DMS 273 (cell line): ENCODE results near the gene TRAK1.

Experiments
- DNase-seq: peaks from one replicate; lab custom pipeline; 2025; ENCODE audit not compliant: unreplicated experiment; lab: John Stamatoyannopoulos, UW

TRAK1 gene

DNA sequence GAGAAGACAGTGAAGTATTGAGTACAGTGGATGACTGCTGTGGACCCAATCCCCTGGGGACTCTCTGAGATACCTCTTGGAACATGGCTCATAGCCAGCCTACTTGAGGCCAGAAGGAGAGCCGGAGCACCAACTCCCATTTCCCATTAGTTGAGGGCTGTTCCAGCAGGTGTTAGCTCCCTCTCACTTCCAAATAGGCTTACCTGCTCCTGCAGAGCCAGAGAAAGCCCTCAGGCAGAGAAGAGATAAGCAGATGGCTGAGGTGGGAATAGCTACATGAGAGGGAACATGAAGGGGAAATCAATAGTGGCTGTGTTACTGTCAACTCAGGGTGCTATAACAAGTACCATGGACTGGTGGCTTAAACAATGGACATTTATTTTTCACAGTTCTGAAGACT, 179.4 kb downstream of the TRAK1 start:
- no peak for DNase-seq

DNA sequence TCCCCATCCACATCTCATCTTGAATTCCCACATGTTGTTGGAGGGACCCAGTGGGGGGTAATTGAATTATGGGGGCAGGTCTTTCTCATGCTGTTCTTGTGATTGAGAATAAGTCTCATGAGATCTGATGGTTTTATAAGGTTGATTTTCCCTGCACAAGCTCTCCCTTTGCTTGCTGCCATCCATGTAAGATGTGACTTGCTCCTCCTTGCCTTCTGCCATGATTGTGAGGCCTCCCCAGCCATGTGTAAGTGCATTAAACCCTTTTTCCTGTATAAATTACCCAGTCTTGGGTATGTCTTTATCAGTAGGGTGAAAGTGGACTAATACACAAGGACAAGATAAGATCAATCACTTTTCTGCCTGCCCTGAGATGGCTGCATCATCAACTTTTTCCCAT, 180.6 kb downstream of the TRAK1 start:
- DNase-seq: no peak

DNA sequence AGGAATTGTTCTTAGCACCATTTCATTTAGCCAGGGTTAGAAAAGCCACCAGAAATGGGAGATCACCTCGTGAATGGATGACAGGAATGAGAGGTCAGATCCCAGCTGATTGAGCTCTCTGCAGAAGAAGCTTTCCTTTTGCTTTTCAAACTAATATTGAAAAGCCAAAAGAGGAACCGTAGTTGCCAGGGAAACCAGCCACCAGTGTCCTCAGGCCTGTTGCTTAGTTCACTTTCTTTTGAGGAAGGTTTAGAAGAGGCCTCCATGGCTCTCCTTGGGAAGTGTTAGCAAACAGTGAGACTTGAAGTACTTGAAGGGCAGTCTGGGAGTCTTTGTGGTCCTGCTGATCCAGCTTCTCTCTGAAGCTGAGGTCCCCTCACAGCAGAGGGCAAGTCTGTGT, 182.2 kb downstream of the TRAK1 start:
- DNase-seq: no peak

DNA sequence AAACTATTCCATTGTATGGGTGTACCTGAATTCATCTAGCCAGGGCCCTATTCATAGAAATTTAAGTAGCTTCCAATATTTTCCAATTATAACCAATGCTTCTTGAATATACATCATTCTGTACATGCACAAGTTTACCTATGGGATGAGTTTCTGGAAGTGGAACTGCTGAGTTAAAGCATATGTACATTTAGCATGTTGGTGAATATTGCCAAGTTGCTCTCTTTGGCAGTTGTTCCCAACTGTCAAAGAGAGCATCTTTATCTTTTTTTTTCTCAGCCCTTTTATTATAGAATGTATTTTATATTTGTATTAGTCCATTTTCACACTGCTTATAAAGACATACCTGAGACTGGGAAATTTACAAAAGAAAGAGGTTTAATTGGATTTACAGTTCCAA, 183.1 kb downstream of the TRAK1 start:
- DNase-seq: no peak

DNA sequence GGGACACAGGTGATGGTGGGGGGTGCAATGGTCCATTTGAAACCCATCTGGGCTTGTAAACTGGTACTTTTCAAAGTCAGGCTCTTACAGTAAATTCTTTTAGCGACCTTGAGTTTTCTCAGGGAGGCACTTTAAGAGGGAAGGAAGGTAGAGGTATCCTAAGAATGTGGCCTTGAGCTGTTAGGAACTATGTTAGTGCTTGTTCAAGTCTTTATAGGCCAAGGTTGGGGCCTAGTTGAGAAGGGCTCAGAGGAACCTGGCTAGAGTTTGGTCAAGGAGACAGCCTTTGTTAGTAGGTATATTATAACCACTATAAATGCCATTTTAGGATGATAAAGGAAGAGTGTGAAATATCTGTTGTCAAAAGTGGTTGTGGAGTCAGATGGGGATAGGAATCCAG, 184.1 kb downstream of the TRAK1 start:
- DNase-seq: no peak
